NT2/D1 (cell line): Measurements from ENCODE around the gene CUTA.

Source experiments
- SUZ12 ChIP-seq: IDR thresholded peaks from 2 replicates; pipeline ENCODE4 v1.6.1; 2011; ENCODE audit not compliant: insufficient read length, insufficient read depth; ENCODE audit errors: extremely low read depth
- YY1 ChIP-seq: IDR thresholded peaks from 2 replicates; pipeline ENCODE4 v1.6.1; 2011; ENCODE audit not compliant: insufficient read length, insufficient read depth
- ZNF274 ChIP-seq: IDR thresholded peaks from 2 replicates; pipeline ENCODE4 v1.6.1; 2011; ENCODE audit warnings: mild to moderate bottlenecking, low read depth, low read length

DNA sequence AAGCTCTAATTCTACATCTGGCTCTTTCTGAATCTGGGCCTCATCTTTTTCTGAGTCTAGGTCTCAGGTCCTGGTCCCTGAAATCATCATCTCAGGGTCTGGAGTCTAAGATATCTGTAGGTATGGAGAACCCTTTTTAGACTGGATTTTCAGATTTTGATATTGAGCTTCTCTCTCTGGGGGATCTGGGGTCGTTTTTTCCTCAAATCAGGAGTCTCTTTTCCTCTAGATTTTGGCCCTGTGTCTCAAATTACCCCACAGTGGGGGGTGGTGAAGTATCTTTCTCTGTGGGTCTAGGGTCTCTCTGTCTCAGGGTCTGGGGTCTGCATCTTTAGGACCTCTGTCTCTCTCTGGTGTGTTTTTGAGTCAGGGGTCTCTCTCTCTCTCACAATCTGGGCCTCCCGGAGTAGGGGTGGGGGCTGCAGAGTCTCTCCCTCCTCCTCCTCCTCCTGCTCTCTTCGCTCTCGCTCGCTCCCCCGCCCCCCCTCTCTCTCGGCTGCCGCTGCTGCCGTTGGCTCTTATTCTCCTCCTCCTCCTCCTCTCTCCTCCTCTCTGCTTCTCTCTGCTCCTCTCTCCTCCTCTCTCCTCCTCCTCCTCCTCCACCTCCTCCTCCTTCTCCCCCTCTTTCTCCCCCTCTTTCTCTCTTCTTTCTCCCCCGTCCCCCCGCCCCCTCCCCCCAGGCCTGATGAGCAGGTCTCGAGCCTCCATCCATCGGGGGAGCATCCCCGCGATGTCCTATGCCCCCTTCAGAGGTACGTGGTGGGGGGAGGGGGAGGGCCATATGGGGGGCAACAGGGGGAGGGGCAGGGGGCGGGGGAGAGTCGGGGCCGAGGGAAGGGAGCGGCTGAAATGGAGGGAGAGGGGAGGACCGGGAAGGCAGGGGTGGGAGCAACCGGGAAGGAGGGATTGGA is 1.9 kb upstream of the CUTA start, which contains the start of gene SYNGAP1:
- TF ChIP-seq YY1 (no peak), ZNF274 (no peak), SUZ12 (no peak)
